Gastrocnemius medialis (tissue), 4 donors: Measurements from ENCODE around the gene EPHB6. TPM values are rescaled to one million over a fixed set of nuclear protein-coding genes. Genes with fewer than 3 reads are reported as not detected.

Experiments used
- ATAC-seq, 2 donors: fragments of 150-250 bp; one replicate each; pipeline ENCODE4 v1.9.1; 2016
- DNase-seq, 2 donors: peaks; one replicate each; pipeline ENCODE4 v3.0.0-alpha.2; 2019
- H3K27ac ChIP-seq, 4 donors: fragments of 200-600 bp; sonication (generic); 1 replicate in 1 of 4; 2 replicates in 3 of 4; pipeline ENCODE4 v1.5.1; 2016 to 2018; ENCODE audit warnings: mild to moderate bottlenecking in 2 of 4, moderate library complexity in 1 of 4
- H3K27me3 ChIP-seq, 3 donors: fragments of 200-600 bp; sonication (generic) in 2 of 3; 1 replicate in 1 of 3; 2 replicates in 2 of 3; pipeline versions ENCODE4 v1.5.1 to v1.6.0; 2016 to 2019; ENCODE audit warnings: mild to moderate bottlenecking in 1 of 3, moderate library complexity in 1 of 3
- H3K36me3 ChIP-seq, 2 donors: fragments of 200-600 bp; sonication (generic) in 1 of 2; one replicate each; pipeline ENCODE4 v1.5.1; 2017 to 2018
- H3K4me1 ChIP-seq, 2 donors: fragments of 200-600 bp; sonication (generic) in 1 of 2; one replicate each; pipeline ENCODE4 v1.5.1; 2016 to 2017; ENCODE audit warnings: mild to moderate bottlenecking in 2 of 2
- H3K4me3 ChIP-seq, 4 donors: fragments of 200-600 bp; sonication (generic) in 3 of 4; 1 replicate in 1 of 4; 2 replicates in 3 of 4; pipeline ENCODE4 v1.5.1; 2016 to 2019; ENCODE audit warnings: mild to moderate bottlenecking in 2 of 4
- H3K9me3 ChIP-seq, 3 donors: fragments of 200-600 bp; sonication (generic) in 2 of 3; 1 replicate in 1 of 3; 2 replicates in 2 of 3; pipeline ENCODE4 v1.5.1; 2016 to 2019
- POLR2A ChIP-seq, 2 donors: fragments of 450-650 bp; IDR thresholded peaks; one replicate each; pipeline ENCODE4 v1.6.1; 2017; ENCODE audit warnings: antibody characterized with exemption in 2 of 2, mild to moderate bottlenecking in 2 of 2, moderate library complexity in 2 of 2
- in situ Hi-C, 4 donors: fragments of 200-750 bp; cut with MboI; loops; one replicate each; pipeline versions ENCODE4 v1.15.0 to v1.8.0; 2017; ENCODE audit warnings: low sequenced_read_pairs in 4 of 4
- intact Hi-C: fragments of 100-400 bp; cut with DNase I; formaldehyde crosslinking; loops from one replicate; pipeline ENCODE4 v1.15.1; 2023; ENCODE audit warnings: low total_unique reads
- total RNA-seq, 4 donors: library from RNA; depleted of rRNA; stranded (reverse); fragments of >200 nt; gene quantifications; one replicate each; pipeline versions ENCODE4 v1.1.0 to v1.2.3, GENCODE V29; 2016
- TF ChIP-seq, protein P1 (sequence below), 5 experiments: fragments of 450-650 bp in 3 of 5; fragments of 200-600 bp in 2 of 5; sonication (generic) in 2 of 5; IDR thresholded peaks in 4 of 5; conservative IDR thresholded peaks in 1 of 5; 1 replicate in 4 of 5; 2 replicates in 1 of 5; pipeline ENCODE4 v1.5.1; 2016 to 2019; ENCODE audit warnings: antibody characterized with exemption in 5 of 5, mild to moderate bottlenecking in 3 of 5, moderate library complexity in 3 of 5

Gene EPHB6
- total RNA-seq, 4 donors from 2014 or later, result 2.0 to 8.9 (median 2.8) TPM

- no peaks in the 10 kb centered on the region for H3K36me3 ChIP-seq
- no peaks in the 10 kb centered on the region for H3K4me1 ChIP-seq
- in situ Hi-C loops, result loop anchor here in 3 of 4 donors (25.0 kb wide), 1 partner anchor 348 kb away; the partner anchor contains the start of gene TAS2R40 (in 3 of the 3)
- H3K4me3 ChIP-seq, result no peak overlapping the region
- TF ChIP-seq POLR2A (IDR thresholded peaks at IDR 0.05), result no peak
- TF ChIP-seq, protein P1, sequence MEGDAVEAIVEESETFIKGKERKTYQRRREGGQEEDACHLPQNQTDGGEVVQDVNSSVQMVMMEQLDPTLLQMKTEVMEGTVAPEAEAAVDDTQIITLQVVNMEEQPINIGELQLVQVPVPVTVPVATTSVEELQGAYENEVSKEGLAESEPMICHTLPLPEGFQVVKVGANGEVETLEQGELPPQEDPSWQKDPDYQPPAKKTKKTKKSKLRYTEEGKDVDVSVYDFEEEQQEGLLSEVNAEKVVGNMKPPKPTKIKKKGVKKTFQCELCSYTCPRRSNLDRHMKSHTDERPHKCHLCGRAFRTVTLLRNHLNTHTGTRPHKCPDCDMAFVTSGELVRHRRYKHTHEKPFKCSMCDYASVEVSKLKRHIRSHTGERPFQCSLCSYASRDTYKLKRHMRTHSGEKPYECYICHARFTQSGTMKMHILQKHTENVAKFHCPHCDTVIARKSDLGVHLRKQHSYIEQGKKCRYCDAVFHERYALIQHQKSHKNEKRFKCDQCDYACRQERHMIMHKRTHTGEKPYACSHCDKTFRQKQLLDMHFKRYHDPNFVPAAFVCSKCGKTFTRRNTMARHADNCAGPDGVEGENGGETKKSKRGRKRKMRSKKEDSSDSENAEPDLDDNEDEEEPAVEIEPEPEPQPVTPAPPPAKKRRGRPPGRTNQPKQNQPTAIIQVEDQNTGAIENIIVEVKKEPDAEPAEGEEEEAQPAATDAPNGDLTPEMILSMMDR (IDR thresholded peaks at IDR 0.05 in 4 of 5, conservative IDR thresholded peaks at IDR 0.05 in 1 of 5), result no peak
- DNase-seq, result no peak
- no peaks in the 10 kb centered on the region for H3K9me3 ChIP-seq
- ATAC-seq, result no peak
- no peak overlapping the region for H3K27ac ChIP-seq
- intact Hi-C loops, result no loop called here
- no peaks in the 10 kb centered on the region for H3K27me3 ChIP-seq
These were observed 9.2 kb downstream of the EPHB6 start for GRCh38 chr7:142863891-142864685.

DNA sequence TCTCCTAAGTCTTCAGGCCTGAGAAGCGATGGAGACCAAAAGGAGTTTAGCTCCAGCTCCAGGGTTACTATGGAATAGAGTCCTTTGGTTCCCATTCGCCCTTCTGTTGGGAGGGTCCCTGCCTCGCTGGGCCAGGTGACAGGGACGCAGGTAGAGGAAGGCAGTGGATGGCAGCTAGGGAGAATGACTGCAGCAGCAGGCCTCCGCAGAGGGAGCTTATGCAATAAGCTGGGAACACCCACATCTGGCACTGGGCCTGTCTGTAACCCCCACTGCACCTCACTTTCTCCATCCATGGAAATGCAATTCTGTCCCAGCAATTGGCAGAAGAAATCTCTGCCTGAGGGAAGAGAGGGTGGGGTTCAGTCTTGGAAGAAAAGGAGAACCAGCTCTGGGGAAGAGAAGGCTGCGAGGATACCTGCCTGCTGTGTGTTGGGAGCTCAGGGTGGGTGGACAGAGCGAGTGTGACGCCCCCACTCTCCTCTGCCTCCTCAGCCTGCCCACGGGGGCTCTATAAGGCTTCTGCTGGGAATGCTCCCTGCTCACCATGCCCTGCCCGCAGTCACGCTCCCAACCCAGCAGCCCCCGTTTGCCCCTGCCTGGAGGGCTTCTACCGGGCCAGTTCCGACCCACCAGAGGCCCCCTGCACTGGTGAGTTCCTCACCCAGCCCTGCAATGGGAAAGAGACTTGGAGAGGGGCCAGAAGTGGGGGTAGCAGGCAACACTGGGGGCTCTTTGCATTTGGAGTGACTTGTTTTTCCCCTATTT lies 10.3 kb downstream of the EPHB6 start:
- Histone ChIP-seq H3K9me3 (no peaks in the 10 kb centered on the region), H3K4me1 (no peaks in the 10 kb centered on the region), H3K27ac (no peak overlapping the region), H3K36me3 (no peaks in the 10 kb centered on the region), H3K27me3 (no peaks in the 10 kb centered on the region), H3K4me3 (no peak overlapping the region)
- in situ Hi-C loops (loop anchor here in 3 of 4 donors (25.0 kb wide), 1 partner anchor 347 kb away; the partner anchor contains the start of gene TAS2R40 (in 3 of the 3)), intact Hi-C loops (no loop called here)
- TF ChIP-seq, protein P1 (IDR thresholded peaks at IDR 0.05 in 4 of 5, conservative IDR thresholded peaks at IDR 0.05 in 1 of 5), result no peak
- TF ChIP-seq POLR2A (IDR thresholded peaks at IDR 0.05), result no peak
- DNase-seq (no peak), ATAC-seq (no peak)

DNA sequence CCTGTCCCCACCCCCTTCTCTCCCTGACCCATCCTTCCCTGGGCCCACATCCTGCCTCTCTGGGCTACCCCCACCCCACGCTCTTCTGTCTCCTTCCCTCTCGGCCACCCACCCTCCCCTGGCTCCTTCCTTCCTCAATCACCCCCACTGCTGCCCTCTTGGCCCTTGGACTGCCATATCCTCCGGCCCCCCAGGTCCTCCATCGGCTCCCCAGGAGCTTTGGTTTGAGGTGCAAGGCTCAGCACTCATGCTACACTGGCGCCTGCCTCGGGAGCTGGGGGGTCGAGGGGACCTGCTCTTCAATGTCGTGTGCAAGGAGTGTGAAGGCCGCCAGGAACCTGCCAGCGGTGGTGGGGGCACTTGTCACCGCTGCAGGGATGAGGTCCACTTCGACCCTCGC lies 10.9 kb downstream of the EPHB6 start:
- intact Hi-C loops, result loop anchor here (1.0 kb wide), 1 partner anchor 11 kb away; no protein-coding TSS in a partner anchor

GRCh38 chr7:142866361-142867096 lies 11.7 kb downstream of the EPHB6 start:
- DNase-seq (no peak), ATAC-seq (peak in 1 of 2 donors; percentile 54)

More for the DNA sequence above, 10.9 kb downstream of the EPHB6 start:
- in situ Hi-C loops, result loop anchor here in 3 of 4 donors (25.0 kb wide), 1 partner anchor 347 kb away; the partner anchor contains the start of gene TAS2R40 (in 3 of the 3)
- Histone ChIP-seq H3K4me1 (no peaks in the 10 kb centered on the region), H3K27ac (no peak overlapping the region), H3K36me3 (no peaks in the 10 kb centered on the region), H3K9me3 (no peaks in the 10 kb centered on the region), H3K4me3 (no peak overlapping the region), H3K27me3 (no peaks in the 10 kb centered on the region)
- TF ChIP-seq POLR2A (IDR thresholded peaks at IDR 0.05), result no peak
- TF ChIP-seq, protein P1 (IDR thresholded peaks at IDR 0.05 in 4 of 5, conservative IDR thresholded peaks at IDR 0.05 in 1 of 5), result no peak
- DNase-seq, result no peak
- ATAC-seq, result no peak

More at GRCh38 chr7:142866361-142867096, 11.7 kb downstream of the EPHB6 start:
- Histone ChIP-seq H3K27me3 (no peaks in the 10 kb centered on the region), H3K4me1 (no peaks in the 10 kb centered on the region), H3K9me3 (no peaks in the 10 kb centered on the region), H3K27ac (no peak overlapping the region), H3K36me3 (no peaks in the 10 kb centered on the region), H3K4me3 (no peak overlapping the region)
- TF ChIP-seq, protein P1 (IDR thresholded peaks at IDR 0.05 in 4 of 5, conservative IDR thresholded peaks at IDR 0.05 in 1 of 5), result peak in 3 of 5 experiments; percentile 22 to 49 (median 44)
- no peak for TF ChIP-seq POLR2A (IDR thresholded peaks at IDR 0.05)
- intact Hi-C loops, result loop anchor here (1.0 kb wide), 1 partner anchor 12 kb away; no protein-coding TSS in a partner anchor
- in situ Hi-C loops, result loop anchor here in 3 of 4 donors (25.0 kb wide), 1 partner anchor 346 kb away; the partner anchor contains the start of gene TAS2R40 (in 3 of the 3)
